GM12801 (cell line): ENCODE data around the gene KCNAB2.

ENCODE experiments used
- TF ChIP-seq, protein P1 (sequence below): IDR thresholded peaks from one replicate; pipeline ENCODE4 v1.5.1; 2011; ENCODE audit warnings: control low read depth; ENCODE audit not compliant: insufficient read length; ENCODE audit errors: extremely low read depth

KCNAB2 gene

DNA sequence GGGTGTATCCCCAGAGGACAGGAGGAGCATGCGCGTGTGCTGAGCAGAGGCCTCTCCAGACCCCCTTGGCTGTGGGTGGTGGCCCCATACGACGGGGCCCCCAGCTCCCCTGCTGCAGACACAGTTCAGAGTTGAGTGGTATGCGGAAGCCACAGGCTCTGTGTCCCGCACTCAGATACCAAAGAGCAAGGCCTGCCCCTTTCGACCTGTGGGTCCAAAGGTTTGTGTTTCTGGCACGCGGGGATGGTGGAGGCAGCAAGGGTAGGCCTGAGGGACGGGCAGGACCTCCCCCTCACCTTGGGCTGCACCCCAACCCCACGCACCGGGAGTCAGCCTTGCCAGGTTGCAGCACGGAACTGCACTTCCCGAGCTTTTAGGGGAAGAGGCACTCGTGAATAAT, at the start of gene KCNAB2:
Gene KCNAB2 (plus strand): TSS at position 328 of the 400 bp plus-strand sequence. CDS start 5,649 bp downstream, outside the sequence.
- TF ChIP-seq, protein P1, sequence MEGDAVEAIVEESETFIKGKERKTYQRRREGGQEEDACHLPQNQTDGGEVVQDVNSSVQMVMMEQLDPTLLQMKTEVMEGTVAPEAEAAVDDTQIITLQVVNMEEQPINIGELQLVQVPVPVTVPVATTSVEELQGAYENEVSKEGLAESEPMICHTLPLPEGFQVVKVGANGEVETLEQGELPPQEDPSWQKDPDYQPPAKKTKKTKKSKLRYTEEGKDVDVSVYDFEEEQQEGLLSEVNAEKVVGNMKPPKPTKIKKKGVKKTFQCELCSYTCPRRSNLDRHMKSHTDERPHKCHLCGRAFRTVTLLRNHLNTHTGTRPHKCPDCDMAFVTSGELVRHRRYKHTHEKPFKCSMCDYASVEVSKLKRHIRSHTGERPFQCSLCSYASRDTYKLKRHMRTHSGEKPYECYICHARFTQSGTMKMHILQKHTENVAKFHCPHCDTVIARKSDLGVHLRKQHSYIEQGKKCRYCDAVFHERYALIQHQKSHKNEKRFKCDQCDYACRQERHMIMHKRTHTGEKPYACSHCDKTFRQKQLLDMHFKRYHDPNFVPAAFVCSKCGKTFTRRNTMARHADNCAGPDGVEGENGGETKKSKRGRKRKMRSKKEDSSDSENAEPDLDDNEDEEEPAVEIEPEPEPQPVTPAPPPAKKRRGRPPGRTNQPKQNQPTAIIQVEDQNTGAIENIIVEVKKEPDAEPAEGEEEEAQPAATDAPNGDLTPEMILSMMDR: no peak

DNA sequence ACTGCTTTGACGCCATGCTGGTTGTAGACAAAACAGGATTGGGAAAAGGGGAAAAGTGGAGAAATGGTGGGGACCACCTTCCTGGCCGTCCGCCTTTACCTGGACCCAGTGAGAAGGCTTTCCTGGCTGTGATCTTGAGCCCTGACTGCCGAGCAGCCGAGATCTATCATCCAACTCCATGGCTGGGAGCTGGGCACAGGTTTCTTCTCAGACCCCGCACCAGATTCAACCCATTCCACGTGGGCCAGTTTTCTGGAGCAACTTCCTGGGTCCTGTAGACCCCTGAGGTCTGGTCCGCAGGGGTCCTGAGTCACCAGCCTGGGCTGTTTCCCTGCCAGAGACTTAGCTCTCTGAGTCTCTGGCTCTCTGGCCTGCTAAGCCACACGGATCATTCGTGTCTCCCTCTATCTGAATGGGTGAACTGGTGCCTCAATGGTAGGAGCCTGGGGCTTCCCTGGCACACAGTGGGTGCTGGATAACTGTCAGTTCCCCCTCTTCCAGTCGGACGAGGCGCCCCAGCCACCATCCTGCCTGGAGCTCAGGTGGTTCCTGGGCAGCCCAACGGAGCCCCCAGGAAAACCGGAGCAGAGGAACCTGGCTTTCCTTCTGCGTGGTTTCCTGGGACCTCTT, 48.9 kb upstream of the KCNAB2 start:
- TF ChIP-seq, protein P1: no peak

GRCh38 chr1:5997316-5997715, 48.4 kb upstream of the KCNAB2 start:
- TF ChIP-seq, protein P1: no peak

DNA sequence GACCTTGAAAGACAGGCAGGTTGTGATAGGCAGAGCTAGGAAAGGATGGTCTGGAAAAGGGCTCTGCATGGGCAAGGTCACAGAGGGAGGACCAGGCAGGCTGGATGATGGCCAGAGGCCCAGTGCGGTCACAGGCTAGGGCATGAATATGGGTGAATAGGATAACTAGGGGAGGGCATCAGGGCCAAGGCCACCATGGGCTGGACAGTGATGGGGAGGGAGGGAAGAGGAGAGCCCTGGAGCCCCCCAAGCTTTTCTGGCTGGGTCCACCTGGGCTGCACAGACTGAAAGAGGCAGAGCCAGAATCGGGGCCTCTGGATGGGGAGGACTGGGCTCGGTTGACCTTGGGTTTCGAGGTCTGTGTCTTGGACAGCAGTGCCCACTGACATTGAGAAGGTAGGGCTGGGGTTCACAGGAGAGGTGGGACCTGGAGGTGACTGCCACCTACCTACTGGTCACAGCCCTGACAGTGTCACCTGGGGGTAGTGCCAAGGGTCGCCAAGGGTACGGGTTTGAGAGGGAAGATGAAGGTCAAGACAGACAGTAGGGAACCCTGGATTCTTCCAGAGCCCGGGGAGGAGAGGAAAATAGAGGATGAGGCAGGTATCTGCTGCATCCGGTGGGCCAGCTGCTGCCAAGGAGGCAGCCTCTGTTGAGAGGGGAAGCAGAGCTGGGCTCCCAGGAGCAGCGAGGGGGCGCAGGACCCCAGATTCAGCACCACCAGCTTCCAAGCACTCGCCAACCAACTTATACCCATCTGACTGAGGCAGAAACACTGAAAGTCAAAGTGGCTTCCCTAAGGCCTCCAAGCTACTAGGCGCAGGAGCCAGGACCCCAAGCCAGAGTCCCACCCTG, 47.4 kb upstream of the KCNAB2 start:
- TF ChIP-seq, protein P1: no peak

DNA sequence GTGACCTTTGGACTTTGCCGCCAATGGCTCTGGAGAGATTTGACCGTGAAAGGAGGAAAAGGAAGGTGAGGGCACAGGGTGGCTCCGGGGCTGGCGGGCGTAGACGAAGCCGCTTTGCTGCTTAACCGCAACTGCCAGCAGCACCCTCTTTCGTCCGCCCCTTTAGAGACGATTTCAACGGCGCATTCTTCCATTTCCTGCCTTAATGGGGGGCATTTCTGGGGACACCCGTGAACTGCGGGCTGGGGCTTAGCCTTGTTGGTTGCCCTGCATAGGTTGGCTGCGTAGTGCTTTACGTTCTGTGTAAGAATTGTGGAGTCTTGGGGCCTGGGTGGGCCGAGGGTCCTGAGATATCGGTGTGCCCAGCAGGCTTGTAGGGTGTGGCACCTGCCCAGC, 46.8 kb upstream of the KCNAB2 start:
- TF ChIP-seq, protein P1: no peak

GRCh38 chr1:5999711-6000443, 45.8 kb upstream of the KCNAB2 start:
- TF ChIP-seq, protein P1: no peak
